WTC11 (cell line): ENCODE measurements around the gene SLC39A2. TPM values are rescaled to one million over a fixed set of nuclear protein-coding genes. Genes with fewer than 3 reads are reported as not detected.

Experiments used
- ATAC-seq: fragments of 200-7000 bp; cut with Tn5 transposase; 2 replicates; pipeline ENCODE4 v1.10.0; 2021; ENCODE audit warnings: mild to moderate bottlenecking, moderate library complexity
- CTCF ChIA-PET: fragments of 300-600 bp; sonication (Branson Sonifier 250); formaldehyde crosslinking; loops from one replicate; lab custom pipeline; 2021; ENCODE audit warnings: antibody characterized with exemption; lab: Charles Lee
- POLR2A ChIA-PET: fragments of 350-600 bp; sonication (Branson Sonifier 250); formaldehyde crosslinking; loops from one replicate; lab custom pipeline; 2021; ENCODE audit warnings: antibody characterized with exemption; lab: Charles Lee
- DNase-seq: peaks from one replicate; pipeline ENCODE4 v3.0.0; 2021; ENCODE audit warnings: low spot score
- H3K27ac Mint-ChIP-seq: 2 replicates; pipeline ENCODE4 v1.8.0; 2021; ENCODE audit warnings: mixed read lengths
- H3K27me3 Mint-ChIP-seq: 2 replicates; pipeline ENCODE4 v1.8.0; 2021; ENCODE audit warnings: low read depth, mild to moderate bottlenecking, moderate library complexity, mixed read lengths
- H3K36me3 Mint-ChIP-seq: 2 replicates; pipeline ENCODE4 v1.8.0; 2021; ENCODE audit warnings: mixed read lengths
- H3K4me1 Mint-ChIP-seq: 2 replicates; pipeline ENCODE4 v1.8.0; 2022; ENCODE audit warnings: mixed read lengths
- H3K4me3 Mint-ChIP-seq: 2 replicates; pipeline ENCODE4 v1.8.0; 2021; ENCODE audit warnings: mild to moderate bottlenecking, moderate library complexity, mixed read lengths
- H3K9me3 Mint-ChIP-seq: 2 replicates; pipeline ENCODE4 v1.8.0; 2021; ENCODE audit warnings: mixed read lengths
- ATF3 ChIP-seq: sonication (generic); formaldehyde crosslinking; conservative IDR thresholded peaks from 2 replicates; pipeline ENCODE4 v1.8.1; 2022; ENCODE audit warnings: mild to moderate bottlenecking, missing genetic modification reagents
- NR3C1 ChIP-seq: sonication (generic); formaldehyde crosslinking; conservative IDR thresholded peaks from 2 replicates; pipeline ENCODE4 v1.8.1; 2023; ENCODE audit warnings: low read depth, mild to moderate bottlenecking, missing genetic modification reagents
- SOX15 ChIP-seq: fragments of 250-450 bp; sonication (Bioruptor Pico); IDR thresholded peaks from 2 replicates; pipeline ENCODE4 v1.9.0; 2021; ENCODE audit warnings: mild to moderate bottlenecking
- ZNF416 ChIP-seq: fragments of 250-450 bp; sonication (Bioruptor Pico); IDR thresholded peaks from 2 replicates; pipeline ENCODE4 v1.9.0; 2021; ENCODE audit warnings: mild to moderate bottlenecking, inconsistent platforms
- total RNA-seq: library from RNA; stranded (reverse); gene quantifications from 3 replicates; pipeline ENCODE4 v1.2.3, GENCODE V29; 2021
- TF ChIP-seq, protein P1 (sequence below): fragments of 250-450 bp; sonication (Bioruptor Pico); IDR thresholded peaks from 2 replicates; pipeline ENCODE4 v1.9.0; 2021; ENCODE audit warnings: moderate library complexity, mild to moderate bottlenecking, inconsistent platforms, borderline replicate concordance
- TF ChIP-seq, protein P2 (sequence below): sonication (generic); formaldehyde crosslinking; IDR thresholded peaks from 2 replicates; pipeline ENCODE4 v1.8.0; 2023; ENCODE audit warnings: mild to moderate bottlenecking, missing genetic modification reagents
- TF ChIP-seq, protein P3 (sequence below): sonication (generic); formaldehyde crosslinking; IDR thresholded peaks from 2 replicates; pipeline ENCODE4 v1.8.0; 2022; ENCODE audit warnings: mild to moderate bottlenecking, missing genetic modification reagents
- TF ChIP-seq, protein P4 (sequence below): fragments of 250-450 bp; sonication (Bioruptor Pico); IDR thresholded peaks from 2 replicates; pipeline ENCODE4 v1.9.0; 2021; ENCODE audit warnings: mild to moderate bottlenecking
- TF ChIP-seq, protein P5 (sequence below): sonication (generic); formaldehyde crosslinking; IDR thresholded peaks from 2 replicates; pipeline ENCODE4 v1.8.1; 2022; ENCODE audit warnings: low read depth, mild to moderate bottlenecking, moderate library complexity, missing genetic modification reagents, borderline replicate concordance
- TF ChIP-seq, protein P6 (sequence below): sonication (generic); formaldehyde crosslinking; IDR thresholded peaks from 2 replicates; pipeline ENCODE4 v1.8.1; 2023; ENCODE audit warnings: mild to moderate bottlenecking, moderate library complexity, missing genetic modification reagents

Gene SLC39A2
- total RNA-seq, 1 experiment from 2014 or later, result not detected

- TF ChIP-seq, protein P1, sequence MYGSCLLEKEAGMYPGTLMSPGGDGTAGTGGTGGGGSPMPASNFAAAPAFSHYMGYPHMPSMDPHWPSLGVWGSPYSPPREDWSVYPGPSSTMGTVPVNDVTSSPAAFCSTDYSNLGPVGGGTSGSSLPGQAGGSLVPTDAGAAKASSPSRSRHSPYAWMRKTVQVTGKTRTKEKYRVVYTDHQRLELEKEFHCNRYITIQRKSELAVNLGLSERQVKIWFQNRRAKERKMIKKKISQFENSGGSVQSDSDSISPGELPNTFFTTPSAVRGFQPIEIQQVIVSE (CRISPR knock-in tag), result no peak
- TF ChIP-seq ATF3 (CRISPR knock-in tag), result no peak
- no peak for DNase-seq
- H3K9me3 Mint-ChIP-seq, result no peaks in the 10 kb centered on the region
- ChIA-PET POLR2A (interaction anchor here (1.1 to 2.3 kb wide), 3 partner anchors 8 to 48 kb away, joined by 3 to 7 read pairs (median 4); no protein-coding TSS in a partner anchor), CTCF (interaction anchor here (1.0 to 3.0 kb wide), 6 partner anchors 8 to 69 kb away, joined by 4 to 57 read pairs (median 8); no protein-coding TSS in a partner anchor)
- H3K27me3 Mint-ChIP-seq, result peaks cover 35% of the 10 kb centered on the region
- no peak overlapping the region for H3K27ac Mint-ChIP-seq
- peak overlapping the region; percentile 79; the same call in 1 of the 2 replicates for H3K4me3 Mint-ChIP-seq
- H3K36me3 Mint-ChIP-seq, result peaks cover 6% of the 10 kb centered on the region; the same call in 1 of the 2 replicates
- ATAC-seq, result no peak
- H3K4me1 Mint-ChIP-seq, result peaks cover 39% of the 10 kb centered on the region
Observed at GRCh38 chr14:21023174-21023573, 24.1 kb downstream of the SLC39A2 start.

GRCh38 chr14:21023817-21024584 is 24.9 kb downstream of the SLC39A2 start:
- peaks cover 39% of the 10 kb centered on the region for H3K4me1 Mint-ChIP-seq
- POLR2A ChIA-PET, result interaction anchor here (0.6 to 2.3 kb wide), 6 partner anchors 9 to 74 kb away, joined by 3 to 7 read pairs (median 4); partner anchors contain the start of gene ZNF219
- DNase-seq (peak; percentile 17), ATAC-seq (0 out of 2 replicates have a peak, but pooled peaks have one; percentile 3)
- no peaks in the 10 kb centered on the region for H3K9me3 Mint-ChIP-seq
- H3K4me3 Mint-ChIP-seq, result peak overlapping the region; percentile 79
- H3K27me3 Mint-ChIP-seq, result peaks cover 35% of the 10 kb centered on the region
- CTCF ChIA-PET, result interaction anchor here (0.6 to 3.0 kb wide), 11 partner anchors 9 to 81 kb away, joined by 3 to 57 read pairs (median 4); no protein-coding TSS in a partner anchor
- H3K36me3 Mint-ChIP-seq, result peaks cover 6% of the 10 kb centered on the region; the same call in 1 of the 2 replicates
- H3K27ac Mint-ChIP-seq, result no peak overlapping the region
- TF ChIP-seq ZNF416 (CRISPR knock-in tag) (no peak), NR3C1 (CRISPR knock-in tag) (no peak)
- TF ChIP-seq, protein P2, sequence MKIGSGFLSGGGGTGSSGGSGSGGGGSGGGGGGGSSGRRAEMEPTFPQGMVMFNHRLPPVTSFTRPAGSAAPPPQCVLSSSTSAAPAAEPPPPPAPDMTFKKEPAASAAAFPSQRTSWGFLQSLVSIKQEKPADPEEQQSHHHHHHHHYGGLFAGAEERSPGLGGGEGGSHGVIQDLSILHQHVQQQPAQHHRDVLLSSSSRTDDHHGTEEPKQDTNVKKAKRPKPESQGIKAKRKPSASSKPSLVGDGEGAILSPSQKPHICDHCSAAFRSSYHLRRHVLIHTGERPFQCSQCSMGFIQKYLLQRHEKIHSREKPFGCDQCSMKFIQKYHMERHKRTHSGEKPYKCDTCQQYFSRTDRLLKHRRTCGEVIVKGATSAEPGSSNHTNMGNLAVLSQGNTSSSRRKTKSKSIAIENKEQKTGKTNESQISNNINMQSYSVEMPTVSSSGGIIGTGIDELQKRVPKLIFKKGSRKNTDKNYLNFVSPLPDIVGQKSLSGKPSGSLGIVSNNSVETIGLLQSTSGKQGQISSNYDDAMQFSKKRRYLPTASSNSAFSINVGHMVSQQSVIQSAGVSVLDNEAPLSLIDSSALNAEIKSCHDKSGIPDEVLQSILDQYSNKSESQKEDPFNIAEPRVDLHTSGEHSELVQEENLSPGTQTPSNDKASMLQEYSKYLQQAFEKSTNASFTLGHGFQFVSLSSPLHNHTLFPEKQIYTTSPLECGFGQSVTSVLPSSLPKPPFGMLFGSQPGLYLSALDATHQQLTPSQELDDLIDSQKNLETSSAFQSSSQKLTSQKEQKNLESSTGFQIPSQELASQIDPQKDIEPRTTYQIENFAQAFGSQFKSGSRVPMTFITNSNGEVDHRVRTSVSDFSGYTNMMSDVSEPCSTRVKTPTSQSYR, result no peak

DNA sequence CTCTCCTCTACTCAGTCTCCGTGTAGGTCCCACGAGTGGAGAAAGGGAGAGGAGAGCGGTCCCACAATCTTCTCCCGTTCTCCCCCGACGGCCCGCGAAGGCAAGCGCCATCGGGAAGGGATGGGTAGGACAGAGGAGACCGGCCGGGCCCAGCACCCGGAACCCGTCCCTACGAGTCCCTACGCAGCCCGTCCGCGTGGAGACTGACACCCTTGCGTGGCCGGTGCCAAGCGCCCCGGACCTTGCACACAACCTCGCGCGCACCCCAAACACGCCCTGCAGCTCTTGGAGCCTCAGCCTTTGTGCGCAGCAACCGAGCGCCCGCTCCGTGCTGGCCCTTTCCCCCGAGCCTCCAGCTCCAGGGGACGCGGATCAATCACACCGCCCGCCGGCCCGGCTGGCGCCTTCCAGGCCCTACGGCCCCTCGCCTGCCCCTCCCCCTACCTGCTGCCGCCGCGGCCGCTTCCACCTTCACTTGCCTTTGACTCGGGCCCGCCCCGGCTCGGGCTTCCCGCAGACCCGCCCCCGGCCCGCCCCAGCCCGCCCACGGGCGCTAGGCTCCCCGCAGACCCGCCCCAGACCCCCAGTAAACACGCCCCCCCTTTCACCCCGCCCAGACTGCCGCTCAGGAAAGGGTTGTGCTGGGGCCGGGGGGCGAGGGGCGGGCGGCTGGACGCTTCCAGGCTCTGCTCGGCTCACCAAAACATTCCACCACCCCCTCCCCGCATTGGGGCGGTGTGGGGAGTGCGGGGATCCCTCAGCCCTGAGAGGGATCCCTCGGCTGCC is 25.7 kb downstream of the SLC39A2 start, which contains the start of gene NDRG2:
Gene NDRG2 (minus strand): TSS at position 477 of the 786 bp plus-strand sequence. CDS start 1,746 bp downstream, outside the sequence.
- Mint-ChIP-seq H3K27me3 (peaks cover 35% of the 10 kb centered on the region), H3K4me1 (peaks cover 39% of the 10 kb centered on the region), H3K9me3 (no peaks in the 10 kb centered on the region), H3K36me3 (peaks cover 3% of the 10 kb centered on the region; the same call in 1 of the 2 replicates), H3K4me3 (peak within 1 kb of the TSS; percentile 93), H3K27ac (peak within 1 kb of the TSS; percentile 99)
- DNase-seq (peak; percentile 92), ATAC-seq (peak; percentile 74)
- CTCF ChIA-PET, result interaction anchor here (0.6 to 3.0 kb wide), 9 partner anchors 10 to 80 kb away, joined by 3 to 57 read pairs (median 4); no protein-coding TSS in a partner anchor
- no peak for TF ChIP-seq SOX15 (CRISPR knock-in tag)
- TF ChIP-seq, protein P2, result 0 out of 2 replicates have a peak, but pooled peaks have one; percentile 49
- TF ChIP-seq, protein P3, sequence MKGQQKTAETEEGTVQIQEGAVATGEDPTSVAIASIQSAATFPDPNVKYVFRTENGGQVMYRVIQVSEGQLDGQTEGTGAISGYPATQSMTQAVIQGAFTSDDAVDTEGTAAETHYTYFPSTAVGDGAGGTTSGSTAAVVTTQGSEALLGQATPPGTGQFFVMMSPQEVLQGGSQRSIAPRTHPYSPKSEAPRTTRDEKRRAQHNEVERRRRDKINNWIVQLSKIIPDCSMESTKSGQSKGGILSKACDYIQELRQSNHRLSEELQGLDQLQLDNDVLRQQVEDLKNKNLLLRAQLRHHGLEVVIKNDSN (CRISPR knock-in tag), result 0 out of 2 replicates have a peak, but pooled peaks have one; percentile 2
- TF ChIP-seq, protein P4, sequence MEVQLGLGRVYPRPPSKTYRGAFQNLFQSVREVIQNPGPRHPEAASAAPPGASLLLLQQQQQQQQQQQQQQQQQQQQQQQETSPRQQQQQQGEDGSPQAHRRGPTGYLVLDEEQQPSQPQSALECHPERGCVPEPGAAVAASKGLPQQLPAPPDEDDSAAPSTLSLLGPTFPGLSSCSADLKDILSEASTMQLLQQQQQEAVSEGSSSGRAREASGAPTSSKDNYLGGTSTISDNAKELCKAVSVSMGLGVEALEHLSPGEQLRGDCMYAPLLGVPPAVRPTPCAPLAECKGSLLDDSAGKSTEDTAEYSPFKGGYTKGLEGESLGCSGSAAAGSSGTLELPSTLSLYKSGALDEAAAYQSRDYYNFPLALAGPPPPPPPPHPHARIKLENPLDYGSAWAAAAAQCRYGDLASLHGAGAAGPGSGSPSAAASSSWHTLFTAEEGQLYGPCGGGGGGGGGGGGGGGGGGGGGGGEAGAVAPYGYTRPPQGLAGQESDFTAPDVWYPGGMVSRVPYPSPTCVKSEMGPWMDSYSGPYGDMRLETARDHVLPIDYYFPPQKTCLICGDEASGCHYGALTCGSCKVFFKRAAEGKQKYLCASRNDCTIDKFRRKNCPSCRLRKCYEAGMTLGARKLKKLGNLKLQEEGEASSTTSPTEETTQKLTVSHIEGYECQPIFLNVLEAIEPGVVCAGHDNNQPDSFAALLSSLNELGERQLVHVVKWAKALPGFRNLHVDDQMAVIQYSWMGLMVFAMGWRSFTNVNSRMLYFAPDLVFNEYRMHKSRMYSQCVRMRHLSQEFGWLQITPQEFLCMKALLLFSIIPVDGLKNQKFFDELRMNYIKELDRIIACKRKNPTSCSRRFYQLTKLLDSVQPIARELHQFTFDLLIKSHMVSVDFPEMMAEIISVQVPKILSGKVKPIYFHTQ (CRISPR knock-in tag), result no peak
- TF ChIP-seq, protein P5, sequence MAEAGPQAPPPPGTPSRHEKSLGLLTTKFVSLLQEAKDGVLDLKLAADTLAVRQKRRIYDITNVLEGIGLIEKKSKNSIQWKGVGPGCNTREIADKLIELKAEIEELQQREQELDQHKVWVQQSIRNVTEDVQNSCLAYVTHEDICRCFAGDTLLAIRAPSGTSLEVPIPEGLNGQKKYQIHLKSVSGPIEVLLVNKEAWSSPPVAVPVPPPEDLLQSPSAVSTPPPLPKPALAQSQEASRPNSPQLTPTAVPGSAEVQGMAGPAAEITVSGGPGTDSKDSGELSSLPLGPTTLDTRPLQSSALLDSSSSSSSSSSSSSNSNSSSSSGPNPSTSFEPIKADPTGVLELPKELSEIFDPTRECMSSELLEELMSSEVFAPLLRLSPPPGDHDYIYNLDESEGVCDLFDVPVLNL (CRISPR knock-in tag), result no peak
- TF ChIP-seq, protein P6, sequence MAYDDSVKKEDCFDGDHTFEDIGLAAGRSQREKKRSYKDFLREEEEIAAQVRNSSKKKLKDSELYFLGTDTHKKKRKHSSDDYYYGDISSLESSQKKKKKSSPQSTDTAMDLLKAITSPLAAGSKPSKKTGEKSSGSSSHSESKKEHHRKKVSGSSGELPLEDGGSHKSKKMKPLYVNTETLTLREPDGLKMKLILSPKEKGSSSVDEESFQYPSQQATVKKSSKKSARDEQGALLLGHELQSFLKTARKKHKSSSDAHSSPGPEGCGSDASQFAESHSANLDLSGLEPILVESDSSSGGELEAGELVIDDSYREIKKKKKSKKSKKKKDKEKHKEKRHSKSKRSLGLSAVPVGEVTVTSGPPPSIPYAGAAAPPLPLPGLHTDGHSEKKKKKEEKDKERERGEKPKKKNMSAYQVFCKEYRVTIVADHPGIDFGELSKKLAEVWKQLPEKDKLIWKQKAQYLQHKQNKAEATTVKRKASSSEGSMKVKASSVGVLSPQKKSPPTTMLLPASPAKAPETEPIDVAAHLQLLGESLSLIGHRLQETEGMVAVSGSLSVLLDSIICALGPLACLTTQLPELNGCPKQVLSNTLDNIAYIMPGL (CRISPR knock-in tag), result no peak
- POLR2A ChIA-PET, result interaction anchor here (0.6 to 2.3 kb wide), 5 partner anchors 8 to 74 kb away, joined by 3 to 7 read pairs (median 4); partner anchors contain the start of gene ZNF219
